HG03432 (cell line): ENCODE results near the gene CDH5.

Experiments
- ATAC-seq: cut with Tn5 transposase; IDR thresholded peaks from one replicate; pipeline ENCODE4 v1.9.1; 2021; ENCODE audit warnings: mild to moderate bottlenecking, moderate library complexity; ENCODE audit not compliant: unreplicated experiment

Gene CDH5

DNA sequence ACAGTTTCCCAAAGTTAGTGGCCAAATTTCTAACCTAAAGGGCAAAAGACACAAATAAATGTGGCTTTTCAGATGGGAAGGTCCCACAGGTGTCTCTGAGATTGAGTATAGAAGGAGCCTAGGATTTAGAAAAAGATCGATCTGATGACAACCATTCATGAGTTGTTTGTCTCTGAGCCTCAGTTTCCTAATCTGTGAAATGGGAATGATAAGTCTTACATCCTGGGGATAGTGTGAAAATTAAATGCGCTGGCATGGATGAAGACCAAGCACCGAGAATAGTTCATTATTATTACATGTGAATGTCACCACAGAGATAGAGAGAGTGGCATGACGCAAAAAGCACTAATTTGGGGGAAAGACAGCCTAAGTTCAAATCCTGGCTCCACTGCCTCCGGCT is 7.2 kb downstream of the CDH5 start:
- ATAC-seq, result no peak

DNA sequence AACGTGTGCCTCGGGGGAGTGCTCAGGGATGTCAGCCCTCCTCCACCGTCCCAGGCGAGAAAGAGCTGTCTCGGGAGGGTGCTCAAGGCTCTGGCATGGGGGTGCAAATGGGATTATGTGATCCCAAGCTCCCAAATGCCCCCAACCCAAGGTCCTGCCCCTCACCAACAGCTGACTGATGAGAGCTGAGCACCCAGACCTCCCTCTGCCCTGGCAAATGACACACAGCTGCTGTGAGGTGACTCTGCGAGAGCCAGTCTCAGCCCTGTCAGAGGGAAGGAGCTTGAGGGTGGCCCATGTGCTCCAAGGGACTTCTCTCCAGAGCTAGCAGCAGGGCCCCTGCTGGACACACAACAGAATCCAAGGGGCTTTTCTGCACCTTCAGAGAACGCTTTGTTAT is 7.7 kb downstream of the CDH5 start:
- ATAC-seq, result no peak

DNA sequence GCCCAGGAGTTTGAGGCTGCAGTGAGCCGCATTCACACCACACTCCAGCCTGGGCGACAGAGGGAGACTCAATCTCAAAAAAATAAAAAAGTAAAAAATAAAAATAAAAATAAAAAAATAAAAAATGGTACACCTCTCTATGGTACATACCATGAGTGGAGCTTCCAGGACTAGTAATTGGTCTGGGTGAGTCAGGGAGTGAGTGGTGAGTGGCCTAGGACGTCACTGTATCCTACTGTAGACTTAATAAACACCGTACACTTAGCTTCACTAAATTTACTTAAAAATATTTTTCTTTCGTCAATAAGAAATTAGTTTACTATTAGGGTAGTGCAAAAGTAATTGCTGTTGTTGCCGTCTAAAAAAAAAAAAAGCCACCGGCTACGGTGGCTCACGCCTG is 9.0 kb downstream of the CDH5 start:
- no peak for ATAC-seq

DNA sequence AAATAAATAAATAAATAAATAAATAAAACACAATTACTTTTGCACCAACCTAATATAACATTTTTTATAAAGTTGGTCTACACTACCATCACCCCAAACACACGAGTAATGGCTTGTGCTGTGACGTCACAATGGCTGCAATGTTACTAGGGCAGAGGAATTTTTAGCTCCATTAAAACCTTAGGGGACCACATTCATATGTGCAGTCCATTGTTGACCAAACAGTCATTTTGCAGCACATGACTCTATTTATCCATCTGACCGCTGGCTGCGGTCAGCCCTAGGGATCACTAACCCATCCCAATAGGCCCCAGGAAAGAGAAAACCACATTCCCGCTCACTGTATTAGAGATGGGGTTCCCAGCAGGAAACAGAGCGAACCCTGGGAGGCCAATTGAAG is 9.6 kb downstream of the CDH5 start:
- ATAC-seq, result no peak

DNA sequence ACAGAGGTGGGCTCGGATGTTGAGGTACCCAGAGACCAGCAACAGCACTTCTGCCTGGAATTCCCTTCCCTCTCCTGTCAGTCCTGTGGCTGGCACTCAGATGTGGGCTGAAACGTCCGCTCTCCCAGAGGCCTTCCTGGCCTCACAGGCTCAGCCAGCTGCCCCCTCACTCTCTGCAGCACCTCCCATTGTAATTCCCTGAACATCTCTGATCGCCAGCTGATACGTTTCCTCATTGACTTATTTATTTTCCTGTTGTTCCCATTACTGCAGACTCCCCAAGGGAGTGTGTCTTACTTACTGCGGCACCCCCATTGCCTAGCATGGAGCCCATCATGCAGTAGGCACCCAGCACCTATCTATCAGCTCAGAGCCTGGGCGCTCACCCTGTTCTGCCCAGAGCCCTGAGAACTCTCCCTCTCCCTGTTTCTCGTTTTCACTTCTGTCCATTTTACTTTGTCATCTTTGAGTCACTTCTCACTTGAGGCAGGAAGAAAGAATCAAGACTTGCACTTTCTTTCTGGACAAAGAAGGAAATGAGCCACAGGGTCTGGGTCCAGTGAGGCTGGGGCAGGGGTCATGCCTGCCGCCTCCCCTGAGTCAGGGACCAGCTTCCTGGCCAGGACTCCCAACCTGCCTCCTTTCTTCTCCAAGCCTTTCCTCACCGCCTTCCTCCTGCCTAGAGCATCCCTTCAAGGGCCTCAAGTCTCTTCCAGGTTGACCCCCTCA is 10.2 kb downstream of the CDH5 start:
- ATAC-seq, result no peak

DNA sequence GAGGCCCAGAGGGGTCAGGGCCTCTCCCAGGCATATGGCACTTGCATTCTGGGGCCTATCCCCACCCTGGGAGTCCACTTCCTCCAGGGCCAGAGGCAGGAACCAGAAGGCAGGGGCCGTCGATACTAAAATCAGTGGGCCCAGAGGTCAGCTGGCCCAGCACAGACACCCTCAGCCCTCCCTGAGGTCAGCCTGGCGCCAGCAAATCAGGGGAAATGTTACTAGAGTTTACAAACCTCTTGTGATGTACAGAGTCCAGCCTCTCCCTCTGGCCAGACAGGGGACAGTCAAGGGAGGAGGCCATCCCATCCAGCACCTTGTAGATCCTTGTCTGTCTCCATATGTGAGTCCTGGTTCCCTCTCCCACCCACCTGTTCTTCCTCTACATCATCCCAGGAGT is 10.8 kb downstream of the CDH5 start:
- ATAC-seq, result no peak

DNA sequence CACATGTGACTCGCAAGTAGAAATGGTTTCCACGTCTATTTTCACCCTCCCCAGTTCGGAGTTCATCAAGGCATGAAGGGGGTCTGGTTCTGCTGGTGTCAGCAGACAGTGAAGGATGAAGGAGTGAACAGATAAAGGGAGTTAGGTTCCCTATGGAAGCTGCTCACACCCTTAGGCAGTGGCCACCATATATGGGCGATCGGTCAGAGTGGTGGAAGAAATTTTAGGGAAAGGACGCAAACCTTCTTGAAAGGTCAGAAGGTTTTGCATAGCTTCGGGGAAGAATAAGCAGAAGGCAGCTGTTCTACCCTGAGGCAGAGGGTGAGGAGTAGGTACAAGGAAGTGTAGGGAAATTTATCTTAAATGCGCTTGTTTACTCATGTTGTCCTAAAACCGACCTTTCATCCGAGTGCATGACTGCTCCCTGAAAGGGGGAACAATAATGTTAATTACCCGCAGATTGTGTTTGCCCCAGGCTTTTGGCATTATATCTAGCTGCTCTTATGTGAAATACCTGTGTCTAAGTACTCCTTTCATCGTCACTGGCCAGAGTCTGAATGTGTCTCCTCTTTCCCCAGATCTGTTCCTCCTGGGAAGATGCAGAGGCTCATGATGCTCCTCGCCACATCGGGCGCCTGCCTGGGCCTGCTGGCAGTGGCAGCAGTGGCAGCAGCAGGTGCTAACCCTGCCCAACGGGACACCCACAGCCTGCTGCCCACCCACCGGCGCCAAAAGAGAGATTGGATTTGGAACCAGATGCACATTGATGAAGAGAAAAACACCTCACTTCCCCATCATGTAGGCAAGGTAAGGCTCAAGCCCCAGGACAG is 12.5 kb downstream of the CDH5 start:
- ATAC-seq, result no peak

DNA sequence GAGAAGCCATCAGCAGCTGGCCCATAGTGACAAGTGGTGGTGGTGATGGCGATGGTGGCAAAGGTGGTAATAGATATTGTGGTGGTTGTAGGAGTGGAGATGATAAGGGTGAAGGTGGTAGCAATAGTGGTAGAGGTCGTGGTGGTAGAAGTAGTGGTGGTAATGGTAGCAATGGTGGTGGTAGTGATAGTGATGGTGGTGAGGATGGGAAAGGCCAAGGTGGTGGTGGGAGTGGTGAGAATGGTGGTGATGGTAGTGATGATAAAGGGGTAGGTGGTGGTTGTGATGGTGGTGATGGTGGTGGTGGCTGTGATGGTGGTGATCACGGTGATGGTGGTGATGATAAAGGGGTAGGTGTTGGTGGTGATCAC is 13.1 kb downstream of the CDH5 start:
- no peak for ATAC-seq

DNA sequence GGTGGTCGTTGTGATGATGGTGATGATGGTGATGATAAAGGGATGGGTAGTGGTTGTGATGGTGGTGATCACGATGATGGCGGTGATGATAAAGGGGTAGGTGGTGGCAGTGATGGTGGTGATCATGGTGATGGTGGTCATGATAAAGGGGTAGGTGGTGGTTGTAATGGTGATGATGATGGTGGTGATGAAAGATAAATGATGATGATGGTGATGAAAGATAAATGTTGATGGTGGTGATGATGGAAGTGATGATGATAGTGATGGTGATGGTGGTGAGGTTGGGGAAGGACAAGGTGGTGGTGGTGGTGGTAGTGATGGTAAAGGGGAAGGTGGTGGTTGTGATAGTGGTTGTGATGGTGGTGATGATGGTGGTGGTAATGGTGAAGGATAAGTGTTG is 13.9 kb downstream of the CDH5 start:
- ATAC-seq, result no peak

DNA sequence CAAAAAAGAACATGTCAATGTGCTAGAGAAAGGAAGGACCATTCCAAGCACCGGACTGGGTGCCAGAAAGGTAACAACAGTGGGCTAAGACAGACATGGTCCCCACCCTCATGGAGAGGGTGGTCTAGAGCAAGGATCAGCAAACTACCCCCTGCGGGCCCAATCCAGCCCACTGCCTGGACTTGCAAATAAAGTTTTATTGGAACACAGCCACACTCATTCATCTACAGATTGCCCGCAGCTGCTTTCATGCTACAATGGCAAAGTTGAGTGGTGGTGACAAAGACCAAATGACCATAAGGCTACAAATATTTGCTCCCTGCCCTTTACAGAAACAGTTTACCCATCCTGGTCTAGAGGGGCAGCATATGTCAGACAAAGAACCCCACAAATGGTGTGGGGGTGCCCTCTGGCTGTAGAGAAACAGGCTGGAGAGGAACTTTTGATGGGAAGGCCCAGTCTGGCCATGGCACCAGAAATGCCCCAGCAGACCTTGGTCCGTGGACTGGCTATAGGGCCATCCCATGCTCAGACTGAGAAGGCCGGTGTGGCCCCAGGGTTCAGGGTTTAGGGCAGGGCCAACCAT is 15.2 kb downstream of the CDH5 start:
- no peak for ATAC-seq

DNA sequence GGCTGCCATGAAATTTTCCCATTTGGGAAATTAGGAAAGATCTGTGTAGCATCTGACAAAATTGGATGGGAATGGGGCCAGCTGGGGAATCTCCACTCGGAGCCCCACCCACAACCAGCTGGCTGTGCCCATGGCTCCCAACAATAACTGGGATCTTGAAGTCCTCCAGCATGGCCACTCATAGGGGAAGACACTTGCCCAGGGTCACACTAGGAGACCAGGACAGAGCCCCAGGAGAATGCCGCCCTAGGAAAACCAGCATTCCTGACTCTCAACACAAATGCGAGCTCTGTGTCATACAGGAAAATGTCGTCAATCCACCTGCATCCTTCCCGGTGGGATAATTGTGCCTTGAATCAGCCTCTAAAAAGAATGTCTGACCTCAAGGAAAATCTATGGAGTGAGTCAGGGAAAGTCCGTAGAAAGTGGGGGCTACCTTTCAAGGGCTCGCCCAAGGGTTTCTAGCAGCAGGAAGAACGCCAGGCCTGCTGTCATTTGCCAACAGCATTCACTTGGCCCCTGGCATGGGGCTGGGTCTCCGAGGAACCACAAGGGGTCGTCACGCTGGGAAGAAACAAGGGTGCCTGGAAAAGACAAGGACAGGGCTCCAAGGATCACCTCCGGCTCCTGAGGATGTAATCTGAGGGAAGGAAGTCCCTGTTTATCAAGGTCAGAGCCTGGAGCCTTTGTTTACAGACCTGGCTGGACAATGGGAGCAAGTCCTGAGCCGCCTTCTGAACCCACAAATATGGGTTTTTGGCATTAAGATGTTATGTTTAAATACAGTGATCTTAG is 15.9 kb downstream of the CDH5 start:
- no peak for ATAC-seq

DNA sequence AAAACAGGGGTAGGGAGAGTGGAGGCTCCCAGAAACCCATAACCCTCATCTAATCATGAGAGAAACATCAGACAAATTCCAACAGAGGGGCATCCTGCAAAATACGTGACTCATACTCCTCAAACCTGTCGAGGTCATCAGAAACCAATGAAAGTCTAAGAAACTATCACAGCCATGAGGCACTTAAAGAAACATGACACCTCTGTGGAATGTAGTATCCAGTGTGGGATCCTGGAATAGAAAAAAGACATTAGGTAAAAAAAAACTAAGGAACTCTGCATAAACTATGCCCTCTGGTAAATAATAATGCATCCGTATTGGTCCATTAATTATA is 16.4 kb downstream of the CDH5 start:
- no peak for ATAC-seq

DNA sequence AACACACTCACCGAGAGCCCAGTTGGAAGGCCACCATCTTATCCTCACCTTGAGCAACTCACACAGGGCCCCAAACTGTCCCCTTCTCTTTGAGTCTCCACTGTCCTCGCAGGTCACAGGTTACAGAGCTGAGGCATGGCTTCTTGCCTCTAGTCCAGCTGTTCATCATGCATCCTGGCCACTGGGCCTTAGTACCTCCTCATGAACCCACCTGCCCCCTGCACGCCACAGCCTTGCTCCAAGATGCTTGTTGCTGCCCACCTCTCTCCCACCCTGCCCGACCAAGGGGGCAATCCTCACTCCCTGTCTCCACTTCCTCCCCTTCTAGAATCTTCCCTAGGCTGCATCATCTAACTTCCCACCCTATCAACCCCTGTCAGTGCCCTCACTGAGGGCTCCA is 17.1 kb downstream of the CDH5 start:
- no peak for ATAC-seq

DNA sequence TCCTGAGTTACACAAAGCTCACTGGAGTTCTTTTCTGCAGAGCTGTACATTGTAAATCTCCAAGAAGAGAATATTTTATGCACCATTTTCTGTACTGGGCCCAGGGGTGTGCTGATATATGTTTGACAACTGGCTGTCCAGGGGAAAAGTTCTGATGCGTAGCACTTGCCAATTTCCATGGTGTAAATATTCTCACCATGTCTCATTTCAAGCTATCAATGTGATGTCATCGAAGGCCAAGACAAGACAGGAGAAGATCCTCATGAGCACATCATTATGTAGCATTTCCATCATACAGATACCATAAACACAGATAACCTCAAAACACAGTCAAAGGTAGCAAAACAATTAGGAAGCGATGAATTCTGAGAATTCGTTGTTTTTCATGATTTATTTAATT is 18.9 kb downstream of the CDH5 start:
- ATAC-seq, result no peak

DNA sequence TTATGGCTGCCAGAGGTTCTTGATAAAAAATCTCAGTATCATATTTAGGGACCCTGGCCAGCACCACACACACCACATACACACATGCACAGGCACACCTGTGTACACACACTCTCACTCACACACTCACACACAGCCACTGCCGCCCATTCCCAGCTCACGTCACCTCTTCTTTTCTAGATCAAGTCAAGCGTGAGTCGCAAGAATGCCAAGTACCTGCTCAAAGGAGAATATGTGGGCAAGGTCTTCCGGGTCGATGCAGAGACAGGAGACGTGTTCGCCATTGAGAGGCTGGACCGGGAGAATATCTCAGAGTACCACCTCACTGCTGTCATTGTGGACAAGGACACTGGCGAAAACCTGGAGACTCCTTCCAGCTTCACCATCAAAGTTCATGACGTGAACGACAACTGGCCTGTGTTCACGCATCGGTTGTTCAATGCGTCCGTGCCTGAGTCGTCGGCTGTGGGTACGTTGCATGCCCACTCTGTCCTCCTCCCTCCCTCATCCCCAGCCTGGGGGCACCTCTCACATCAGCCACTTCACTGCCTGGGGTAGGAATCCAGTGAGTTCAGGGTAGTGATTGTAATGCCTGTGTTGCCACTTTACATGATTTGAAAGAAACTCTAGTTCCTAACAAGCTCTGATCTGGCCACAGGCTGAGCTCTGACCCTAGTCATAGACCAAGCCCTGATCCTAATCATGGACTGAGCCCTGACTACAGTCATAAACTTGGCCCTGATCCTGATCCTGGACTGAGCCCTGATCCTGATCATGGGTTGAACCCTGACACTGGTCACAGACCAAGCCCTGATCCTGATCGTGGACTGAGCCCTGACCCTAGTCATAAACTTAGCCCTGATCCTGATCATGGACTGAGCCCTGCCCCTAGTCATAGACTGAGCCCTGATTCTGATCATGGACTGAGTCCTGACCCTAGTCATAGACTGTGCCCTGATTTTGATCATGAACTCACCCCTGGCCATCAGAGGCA is 20.4 kb downstream of the CDH5 start:
- ATAC-seq, result no peak

DNA sequence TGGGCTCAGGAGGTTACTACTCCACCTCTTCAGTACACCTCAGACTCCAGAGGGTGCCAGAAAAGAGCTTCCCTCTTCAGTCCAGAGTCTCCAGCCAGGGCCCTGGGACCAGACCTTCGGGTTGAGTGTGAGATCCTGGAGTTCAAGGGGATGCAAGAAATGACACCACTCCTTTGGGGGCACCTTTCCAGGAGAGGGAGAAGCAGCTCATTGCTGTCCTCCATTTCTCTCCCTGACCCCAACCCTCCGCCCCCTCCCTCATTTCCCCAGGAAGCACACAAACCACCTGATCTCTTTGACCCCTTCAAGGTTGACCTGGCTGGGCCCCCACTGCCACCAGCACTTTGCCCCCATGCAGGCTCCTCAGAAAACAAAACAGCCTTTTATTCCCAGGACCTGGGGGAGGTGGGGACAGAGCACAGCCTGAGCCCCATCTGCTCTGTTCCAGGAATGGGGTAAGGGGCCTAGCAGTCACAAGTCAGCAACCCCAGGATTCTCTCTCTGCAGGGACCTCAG is 21.4 kb downstream of the CDH5 start:
- ATAC-seq, result no peak

DNA sequence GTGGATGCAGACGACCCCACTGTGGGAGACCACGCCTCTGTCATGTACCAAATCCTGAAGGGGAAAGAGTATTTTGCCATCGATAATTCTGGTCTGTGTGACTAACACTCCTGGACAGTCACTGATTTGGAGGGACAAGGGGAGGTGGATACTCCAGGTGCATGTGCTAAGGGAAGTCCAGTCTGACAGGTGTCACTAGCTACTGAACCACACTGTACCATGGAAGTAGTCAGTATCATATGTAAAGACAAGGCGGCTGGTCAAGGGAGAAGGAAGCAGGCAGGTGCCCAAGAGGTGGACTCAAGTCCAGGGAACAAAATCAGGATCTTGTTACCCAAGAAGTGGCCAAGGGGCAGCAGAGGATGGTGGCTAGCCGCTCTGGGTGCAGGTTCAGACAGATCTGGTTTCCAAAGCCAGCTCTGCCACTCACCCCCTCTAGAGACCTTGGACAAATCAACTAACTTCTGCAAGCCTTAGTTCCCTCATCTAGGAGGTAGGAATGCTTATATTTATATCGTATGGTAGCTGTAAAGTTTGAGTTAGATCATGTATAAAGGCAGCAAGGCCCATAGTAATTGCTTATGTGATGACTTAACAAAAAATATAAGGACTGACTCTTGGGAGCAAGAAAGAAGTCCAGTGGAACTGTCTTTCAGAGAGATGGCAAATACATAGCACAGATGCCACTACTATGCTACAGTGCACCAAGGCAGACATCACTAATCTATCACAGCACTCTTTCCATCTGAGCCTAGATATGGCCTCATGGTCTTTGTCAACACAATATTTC is 22.1 kb downstream of the CDH5 start:
- no peak for ATAC-seq

DNA sequence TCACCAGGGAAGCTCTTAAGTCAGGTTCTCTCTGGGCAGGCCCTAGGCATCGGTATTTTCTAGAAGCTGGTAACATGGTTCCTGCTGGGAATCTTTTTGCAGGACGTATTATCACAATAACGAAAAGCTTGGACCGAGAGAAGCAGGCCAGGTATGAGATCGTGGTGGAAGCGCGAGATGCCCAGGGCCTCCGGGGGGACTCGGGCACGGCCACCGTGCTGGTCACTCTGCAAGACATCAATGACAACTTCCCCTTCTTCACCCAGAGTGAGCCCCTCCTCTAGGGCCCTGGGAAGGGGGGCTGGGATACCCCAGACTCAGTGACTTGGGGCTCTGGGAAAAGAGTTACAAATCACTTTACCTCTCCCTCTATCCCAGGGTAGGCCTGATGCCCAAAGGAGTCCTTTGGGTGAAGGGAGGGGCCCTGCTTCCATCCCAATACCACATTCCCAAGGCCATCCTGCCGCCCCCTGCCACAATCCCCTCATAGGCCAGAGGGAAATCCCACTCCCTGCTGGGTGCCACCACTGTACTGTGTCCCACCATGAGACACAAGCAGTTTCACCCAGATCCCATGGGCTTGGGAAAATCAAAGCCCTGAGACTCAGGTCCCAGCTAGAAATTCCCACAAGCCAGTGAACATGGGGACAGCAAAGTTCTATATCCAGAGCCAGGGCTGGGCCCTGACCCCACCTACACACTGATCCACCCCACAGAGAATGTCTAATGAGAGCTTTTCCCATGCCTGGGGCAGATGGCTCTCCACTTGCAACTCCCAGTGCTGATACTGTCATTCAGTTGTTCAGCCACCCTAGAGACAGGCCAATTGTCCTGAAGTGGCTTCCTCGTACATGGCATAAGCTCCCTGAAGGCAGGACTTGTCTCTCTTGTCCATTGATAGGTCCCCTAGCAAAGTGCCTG is 23.0 kb downstream of the CDH5 start:
- ATAC-seq, result no peak
